ENCODE measurements around the gene PALD1.

PALD1 gene

DNA sequence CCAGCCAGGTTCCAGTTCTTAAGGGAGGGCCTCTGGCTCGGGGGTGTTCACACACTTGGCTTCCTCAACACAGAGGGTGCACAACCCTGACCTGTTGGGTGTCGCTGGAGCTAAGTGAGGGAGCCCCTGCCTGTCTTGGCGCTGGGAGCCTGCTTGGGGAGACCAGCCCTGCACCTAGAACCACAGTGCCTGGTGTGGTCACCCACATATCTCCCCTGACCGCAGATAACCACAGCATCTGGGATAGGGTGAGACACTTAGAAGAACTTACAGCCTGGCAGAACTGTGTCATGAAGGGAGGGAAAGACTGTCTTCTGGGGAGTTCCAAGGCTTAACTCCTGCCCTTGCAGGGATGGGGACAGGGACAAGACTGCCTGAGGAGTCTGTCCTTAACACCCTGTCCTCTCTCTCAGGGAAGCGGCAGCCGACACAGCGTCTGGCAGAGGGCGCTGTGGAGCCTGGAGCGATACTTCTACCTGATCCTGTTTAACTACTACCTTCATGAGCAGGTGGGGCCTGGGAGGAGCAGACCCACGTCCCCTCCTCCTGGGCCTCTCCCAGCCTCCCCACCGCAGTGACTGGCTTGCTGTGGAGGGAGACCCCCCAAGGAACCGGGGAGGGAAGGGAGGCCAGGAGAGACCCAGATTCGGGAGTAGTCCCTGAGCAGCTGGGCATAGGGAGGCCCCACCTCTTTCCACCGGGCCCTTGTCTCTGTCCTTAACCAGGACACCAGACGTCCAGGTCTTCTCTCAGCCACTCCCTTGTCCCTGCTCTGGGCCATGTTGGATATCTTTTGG is 59.0 kb downstream of the PALD1 start:
- peak; percentile 13 for DNase-seq

DNA sequence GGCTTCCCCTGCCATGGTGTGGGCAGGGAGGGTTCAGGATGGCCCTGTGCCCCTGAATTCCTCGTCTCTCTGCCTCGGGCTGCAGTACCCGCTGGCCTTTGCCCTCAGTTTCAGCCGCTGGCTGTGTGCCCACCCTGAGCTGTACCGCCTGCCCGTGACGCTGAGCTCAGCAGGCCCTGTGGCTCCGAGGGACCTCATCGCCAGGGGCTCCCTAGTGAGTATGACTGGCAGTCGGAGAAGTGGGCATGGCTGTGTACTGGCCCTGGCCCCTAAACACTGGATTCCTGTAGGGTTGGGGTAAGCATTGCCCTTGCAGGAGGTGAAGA is 59.6 kb downstream of the PALD1 start:
- no peak for DNase-seq

DNA sequence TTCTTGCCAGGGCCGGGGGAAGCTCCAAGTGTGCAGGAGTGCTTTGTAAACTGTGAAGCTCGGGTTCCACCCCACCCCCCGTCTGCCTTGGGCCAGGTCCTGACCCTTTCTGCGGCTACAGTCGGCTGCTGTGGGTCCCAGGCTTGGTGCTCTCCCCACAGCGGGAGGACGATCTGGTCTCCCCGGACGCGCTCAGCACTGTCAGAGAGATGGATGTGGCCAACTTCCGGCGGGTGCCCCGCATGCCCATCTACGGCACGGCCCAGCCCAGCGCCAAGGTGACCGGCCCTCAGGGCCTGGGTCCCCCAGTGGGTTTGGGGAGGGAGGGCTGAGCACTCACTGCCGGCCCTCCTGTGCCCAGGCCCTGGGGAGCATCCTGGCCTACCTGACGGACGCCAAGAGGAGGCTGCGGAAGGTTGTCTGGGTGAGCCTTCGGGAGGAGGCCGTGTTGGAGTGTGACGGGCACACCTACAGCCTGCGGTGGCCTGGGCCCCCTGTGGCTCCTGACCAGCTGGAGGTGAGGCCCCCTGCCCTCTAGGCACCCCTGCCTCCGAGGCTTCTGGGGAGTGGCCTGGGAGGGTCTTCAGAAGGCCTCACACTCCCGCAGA is 60.3 kb downstream of the PALD1 start:
- DNase-seq, result no peak

DNA sequence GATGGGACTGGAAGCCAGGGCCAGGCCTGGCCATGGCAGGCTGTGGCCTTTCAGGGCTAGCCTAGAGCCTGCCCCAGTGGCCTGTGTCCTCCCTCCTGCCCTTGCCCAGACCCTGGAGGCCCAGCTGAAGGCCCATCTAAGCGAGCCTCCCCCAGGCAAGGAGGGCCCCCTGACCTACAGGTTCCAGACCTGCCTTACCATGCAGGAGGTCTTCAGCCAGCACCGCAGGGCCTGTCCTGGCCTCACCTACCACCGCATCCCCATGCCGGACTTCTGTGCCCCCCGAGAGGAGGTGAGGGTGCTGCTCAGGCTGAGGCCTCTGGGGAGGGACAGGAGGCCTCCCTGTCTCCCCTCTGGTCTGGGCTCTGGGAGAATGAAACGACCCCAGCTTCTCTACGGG is 60.9 kb downstream of the PALD1 start:
- no peak for DNase-seq

DNA sequence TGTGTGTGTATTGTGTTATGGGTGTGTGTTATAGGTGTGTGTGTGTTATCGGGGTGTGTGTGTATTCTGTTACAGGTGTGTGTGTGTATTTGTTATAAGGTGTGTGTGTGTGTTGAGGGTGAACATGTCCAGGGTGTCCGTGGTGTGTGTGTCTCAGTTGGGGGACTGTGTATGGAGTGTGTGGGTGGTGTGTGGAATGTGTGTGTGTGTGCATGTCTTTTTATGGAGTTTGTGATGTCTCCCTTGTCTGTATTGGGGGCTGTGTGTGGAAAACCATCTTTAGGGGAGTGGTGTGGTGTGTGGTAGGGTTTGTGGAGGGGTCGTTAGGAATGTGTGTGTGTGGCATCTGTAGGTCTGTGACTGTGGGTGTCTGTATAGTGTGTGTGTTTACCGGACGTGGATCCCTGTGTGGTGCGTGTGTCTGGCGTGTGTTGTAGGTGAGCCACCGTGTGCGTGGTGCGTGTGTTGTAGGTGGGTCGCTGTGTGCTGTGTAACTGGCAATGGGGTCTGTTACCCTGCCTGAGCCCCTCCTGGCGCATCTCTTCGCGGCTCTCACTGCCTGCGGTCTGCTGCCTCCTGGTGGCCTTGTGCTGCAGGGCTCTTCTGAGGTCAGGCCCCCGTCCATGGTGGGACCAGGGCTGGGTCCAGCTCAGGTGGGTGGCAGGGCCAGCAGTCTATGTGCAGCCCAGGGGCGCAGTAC is 61.7 kb downstream of the PALD1 start:
- peak; percentile 12 for DNase-seq

DNA sequence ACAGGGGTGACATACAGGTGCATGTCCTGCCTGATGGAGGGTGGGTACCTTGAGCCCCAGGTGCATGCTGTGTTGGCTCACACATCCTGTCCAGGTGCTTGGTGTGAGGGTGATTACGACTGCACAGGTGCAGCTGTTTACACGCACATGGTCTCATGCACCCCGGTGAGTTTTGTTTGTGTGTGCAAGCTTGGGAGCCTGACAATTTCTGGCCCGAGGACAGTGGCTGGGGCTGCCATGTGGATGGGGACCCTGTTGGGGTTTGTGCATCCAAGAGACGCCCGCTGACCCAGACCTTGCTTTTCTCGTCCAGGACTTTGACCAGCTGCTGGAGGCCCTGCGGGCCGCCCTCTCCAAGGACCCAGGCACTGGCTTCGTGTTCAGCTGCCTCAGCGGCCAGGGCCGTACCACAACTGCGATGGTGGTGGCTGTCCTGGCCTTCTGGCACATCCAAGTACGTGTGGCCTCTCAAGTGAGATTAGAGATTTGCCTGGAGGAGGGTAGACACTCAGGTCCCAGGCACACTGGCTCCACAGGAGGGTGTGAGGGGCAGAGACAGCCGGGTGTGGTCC is 62.3 kb downstream of the PALD1 start:
- DNase-seq, result no peak

DNA sequence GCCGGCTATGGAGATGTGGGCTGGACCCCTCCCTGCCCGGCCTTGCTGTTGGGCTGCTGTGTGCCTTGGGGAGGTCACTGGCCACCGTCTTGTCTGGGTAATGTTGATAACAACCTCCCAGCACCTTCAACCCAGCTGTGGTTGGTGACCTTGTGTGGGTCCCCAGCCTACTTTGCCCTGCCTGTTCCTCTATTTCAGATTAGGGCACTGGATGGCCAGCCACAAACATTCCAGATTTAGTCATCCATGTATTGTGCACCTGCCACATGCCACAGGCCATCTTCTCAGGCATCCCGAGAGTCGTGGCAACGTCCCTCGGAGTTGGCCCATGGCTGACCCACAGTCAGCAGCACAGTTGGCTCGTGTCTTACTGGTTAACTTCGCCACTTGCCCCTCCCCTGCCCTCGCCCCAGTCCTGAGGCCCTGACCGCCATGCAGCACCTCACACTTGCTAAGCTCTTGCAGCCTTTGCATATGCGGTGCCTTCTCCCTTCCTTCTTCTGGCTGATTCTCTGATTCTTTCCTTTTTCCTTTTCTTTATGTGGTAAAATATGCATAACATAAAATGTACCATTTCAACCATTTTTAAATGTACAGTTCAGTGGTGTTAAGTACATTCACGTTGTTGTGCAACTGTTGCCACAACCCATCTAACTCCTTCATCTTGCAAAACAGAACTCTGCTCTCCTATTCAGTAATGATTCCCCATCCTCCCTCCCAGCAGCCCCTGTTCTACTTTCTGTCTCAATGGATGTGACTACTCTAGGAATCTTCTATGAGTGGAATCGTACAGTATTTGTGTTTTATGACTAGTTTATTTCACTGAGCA is 63.4 kb downstream of the PALD1 start:
- peak; percentile 14 for DNase-seq

DNA sequence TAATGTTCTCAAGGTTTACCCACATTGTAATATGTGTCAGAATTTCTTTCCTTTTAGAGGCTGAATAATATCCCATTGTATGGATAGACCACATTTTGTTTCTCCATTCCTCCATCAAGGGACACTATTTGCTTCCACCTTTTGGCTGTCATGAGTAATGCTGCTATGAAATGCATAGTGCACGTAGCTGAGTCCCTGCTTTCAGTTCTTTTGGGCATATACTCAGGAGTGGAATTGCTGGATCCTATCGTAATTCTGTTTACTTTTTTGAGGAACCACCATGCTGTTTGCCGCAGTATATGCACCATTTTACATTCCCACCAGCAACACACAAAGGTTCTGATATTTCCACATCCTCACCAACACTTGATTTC is 64.0 kb downstream of the PALD1 start:
- DNase-seq, result no peak

DNA sequence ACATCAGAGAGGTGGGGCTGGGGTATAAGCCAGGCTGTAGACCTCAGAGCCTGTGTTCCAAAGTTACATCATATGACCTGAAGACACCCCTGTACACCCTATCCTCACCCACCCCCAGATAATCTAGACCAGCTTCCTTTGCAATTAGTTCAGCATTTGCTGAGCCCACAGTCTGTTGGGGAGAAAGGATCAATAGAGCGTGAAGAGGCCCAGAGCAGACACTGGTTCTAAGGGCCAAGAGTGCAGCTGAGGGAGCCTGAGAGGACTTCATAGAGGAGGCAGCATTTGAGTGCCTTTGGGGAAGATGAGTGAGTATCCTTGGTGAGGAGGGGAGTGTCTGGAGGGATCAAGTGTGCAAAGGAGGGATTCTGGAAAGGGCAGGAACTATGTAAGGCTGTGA is 65.3 kb downstream of the PALD1 start:
- DNase-seq, result no peak

DNA sequence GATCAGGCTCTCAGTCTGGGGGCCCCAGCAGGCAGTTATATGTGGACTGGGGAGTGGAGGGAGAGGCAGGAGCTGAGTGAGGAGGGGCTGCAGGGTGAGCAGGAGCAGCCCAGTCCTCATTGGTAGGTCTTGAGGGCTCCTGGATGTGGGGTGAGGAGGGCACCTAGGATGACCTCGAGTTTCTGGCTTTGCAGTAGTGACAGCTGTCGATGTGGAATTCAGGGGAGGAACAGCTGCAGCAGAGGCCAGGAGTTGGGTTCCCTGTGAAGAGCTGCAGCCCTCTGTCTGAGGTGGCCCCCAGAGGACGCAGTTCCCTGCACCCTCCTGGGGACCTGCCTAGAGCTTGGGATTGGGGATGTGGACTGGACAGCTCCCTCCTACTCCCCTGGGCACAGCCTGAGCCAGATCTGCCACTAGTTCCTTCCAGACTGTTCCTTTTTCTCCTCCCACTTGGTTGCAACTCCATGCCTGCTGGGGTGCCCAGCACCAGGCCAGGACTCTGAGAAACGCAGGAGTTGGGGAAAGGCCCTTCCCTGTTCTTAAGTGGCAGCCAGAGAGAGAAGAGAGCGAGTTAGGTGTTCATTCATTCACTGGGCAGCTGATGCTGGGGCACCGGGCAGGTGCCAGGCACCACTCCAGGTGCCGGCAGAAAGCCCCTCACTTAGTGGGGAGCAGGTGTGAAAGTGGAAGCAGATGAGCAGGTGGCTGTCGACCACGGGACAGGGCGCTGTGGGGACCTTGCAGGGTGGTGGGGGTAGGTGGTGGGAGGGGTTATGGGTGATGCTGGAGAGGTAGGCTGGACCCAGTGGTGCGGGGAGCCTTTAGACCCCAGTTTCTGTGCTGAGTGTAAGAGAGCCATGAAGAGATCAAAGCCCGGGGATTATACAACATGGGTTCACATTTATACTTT is 66.1 kb downstream of the PALD1 start:
- DNase-seq, result no peak

DNA sequence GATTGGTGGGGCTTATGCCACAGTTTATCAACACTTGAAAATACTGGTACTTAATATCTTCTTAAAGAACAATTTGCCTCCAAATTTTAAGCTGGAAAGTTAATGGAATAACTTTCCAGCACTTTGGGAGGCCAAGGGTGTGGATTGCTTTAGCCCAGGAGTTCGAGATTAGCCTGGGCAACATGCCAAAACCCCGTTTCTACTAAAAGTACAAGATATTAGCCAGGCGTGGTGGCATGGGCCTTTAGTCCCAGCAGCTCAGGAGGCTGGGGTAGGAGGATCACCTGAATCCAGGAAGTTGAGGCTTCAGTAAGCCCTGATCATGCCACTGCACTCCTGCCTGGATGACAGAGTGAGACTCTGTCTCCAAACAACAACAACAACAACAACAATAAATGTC is 68.0 kb downstream of the PALD1 start:
- DNase-seq, result peak; percentile 38

DNA sequence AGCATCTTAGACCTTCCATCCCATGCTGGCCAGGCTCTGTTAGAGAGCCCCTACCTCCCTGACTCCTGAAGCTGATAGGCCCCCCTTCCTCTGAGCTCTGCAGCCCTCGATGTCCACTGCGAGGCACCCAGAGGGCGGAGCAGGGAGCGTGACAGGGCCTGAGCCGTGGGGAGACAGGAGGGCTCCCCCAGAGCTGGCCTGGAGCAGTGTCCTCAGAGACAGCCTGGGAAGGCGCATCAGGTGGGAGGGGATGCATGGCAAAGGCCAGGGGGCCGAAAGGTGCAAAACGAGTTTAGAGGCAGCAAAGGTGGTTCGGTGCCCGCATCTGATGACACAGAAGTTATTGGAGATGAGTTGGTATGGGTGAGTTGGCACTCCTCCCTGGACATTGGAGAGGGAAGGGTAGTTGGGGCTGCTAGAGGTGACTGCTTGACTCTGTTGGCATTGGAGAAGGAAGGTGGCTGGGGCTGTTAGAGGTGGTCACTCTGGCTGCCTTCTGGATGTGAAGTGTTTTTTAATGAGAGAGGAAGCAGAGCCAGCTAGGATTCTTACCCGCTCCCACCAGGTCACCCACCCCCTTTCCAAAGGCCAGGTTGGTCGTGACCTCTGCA is 70.9 kb downstream of the PALD1 start:
- DNase-seq, result no peak

DNA sequence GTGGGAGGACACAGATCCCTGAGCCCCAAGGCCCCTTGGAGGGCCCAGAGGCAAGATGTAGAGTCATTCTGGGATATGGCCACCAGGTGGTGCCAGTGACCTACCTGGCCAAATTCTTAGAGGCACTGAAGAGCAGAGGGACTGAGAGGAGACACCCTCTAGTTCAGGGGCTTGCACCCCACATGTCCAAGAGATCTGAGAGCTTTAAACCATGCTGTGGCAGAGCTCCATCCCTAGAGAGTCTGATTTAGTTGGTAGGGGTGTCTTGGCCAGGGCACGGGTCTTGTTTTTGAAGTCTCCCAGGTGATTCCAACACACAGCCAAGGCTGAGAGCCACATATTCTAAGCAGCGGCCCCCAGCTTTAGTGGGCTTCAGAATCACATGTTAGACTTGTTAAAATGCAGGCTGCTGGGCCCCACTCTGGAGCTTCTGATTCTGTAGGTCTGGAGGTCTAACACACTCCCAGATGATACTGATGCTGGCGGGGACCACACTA is 71.4 kb downstream of the PALD1 start:
- peak; percentile 75 for DNase-seq

DNA sequence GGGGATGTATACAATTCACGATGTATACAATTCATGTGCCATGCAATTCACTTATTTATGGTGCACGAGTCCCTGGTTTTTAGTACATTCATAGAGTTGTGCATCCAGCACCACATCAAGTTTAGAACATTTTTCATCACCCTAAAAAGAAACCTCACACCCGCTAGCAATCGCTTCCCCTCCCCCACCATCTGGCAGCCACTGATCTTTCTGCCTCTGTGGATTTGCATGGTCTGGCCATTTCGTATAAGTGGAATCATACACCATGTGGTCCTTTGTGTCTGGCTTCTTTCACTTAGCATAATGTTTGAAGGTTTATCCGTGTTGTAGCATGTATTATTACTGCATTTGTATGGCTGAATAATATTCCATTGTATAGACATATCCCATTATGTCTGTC is 71.9 kb downstream of the PALD1 start:
- DNase-seq, result no peak

DNA sequence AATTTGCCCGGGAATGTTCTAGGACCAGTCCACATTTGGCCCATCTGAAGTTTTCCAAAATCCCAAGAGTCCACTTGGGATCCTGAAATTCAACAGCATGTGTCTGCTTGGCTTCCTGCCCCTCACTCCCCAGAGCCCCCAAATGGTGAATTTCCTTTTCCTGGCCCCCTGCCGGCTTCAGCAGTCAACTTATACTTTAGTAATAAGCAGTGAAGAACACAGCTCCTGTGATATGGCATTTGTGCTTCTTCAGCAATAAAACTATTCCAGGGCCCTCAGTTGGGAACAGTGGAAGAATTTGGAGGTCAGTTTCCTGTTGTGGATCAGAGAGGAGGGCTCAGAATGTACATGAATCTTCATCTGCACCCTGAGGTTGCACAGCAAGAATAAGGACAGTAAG is 72.9 kb downstream of the PALD1 start:
- DNase-seq, result no peak

DNA sequence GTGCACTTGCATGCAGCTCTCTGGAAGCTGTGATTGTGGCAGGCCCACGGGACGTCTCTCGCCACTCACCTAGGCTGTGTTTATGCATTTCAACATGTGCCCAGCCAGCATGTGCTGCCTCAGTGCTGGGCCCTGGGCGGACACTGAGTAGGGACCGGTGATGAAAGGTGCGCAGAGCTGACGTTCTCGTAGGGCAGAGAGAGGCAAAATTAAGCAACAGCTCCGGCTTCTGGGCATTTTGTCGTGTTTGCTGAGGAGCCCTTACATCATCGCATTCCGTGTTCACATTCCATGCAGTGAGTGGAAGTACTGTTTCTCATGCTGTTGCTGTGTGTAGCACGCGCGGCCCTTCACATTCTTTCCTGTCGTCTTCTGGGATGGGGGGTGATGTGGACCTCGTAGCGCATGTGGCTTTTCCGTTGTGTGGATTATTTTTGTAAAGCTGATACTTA is 73.4 kb downstream of the PALD1 start:
- DNase-seq, result no peak

DNA sequence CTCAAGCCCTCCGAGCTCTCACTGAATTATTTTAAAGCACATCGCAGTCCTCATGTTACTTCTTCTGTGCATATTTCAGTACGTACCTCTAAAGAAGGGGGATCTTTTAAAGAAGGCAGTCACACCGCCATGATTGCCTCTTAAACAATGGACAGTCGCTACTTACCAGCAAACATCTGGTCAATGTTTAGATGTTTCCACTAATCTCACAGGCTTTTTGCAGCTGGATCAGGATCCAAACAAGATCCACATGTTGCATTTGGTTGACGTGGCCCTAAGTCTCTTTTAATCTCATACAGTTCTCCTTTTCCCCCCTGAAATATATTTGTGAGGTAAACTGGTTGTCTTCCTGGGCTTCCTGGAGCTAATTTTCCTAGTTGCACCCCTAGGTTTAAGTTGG is 74.0 kb downstream of the PALD1 start:
- DNase-seq, result no peak

DNA sequence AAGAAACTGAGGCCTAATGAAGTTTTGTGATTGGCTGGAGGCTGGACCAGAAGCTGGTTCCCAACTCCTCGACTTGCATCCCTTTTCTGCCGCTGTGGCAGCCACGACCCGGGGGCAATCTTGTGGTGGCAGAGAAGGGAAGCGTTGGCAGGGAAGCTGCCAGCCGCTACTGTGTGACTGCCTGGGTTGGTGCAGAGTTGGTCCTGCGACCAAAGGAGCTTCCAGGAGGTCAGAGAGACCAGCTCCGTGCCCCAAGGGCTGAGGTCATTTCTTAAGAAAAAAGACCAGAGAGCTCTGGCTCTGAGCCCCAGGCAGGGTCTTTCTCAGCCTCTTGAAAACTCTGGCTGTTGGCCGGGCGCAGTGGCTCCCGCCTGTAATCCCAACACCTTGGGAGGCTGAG is 76.8 kb downstream of the PALD1 start:
- DNase-seq, result no peak

DNA sequence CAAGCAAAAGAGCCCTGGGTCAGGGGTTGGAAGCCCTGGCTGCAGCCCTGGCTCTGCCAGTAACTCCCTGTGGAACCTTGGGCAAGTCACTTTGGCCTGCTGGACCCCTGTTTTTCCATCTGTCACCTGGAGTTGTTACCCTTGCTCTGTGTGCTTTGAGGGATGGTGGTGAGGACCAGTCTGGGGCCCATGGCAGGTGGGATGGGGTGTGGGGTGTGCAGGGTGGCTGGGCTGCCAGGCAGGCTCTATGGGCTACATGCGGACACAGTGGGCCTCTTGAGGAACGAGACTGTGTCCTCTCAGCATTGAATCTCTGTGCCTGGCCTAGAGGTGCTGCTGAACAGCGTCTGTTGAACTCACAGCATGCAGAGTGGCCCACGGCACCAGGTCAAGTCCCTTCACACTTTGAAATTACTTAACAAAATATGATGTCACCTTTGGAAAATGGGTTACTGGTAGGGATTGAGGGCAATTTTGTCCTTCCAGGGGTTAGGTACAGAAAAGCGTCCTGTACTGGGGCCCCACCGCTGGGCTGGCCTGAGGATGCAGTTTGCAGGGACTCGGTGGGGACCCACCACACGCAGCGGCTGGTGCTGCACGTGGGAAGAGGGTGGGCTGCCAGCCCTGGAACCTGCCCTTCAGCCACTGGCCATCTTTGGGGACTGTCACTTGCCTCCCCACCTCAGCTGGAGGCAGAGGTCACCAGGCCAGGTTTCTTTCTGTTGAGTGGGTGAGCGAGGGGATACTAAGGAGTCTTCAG is 78.7 kb downstream of the PALD1 start:
- DNase-seq, result no peak

DNA sequence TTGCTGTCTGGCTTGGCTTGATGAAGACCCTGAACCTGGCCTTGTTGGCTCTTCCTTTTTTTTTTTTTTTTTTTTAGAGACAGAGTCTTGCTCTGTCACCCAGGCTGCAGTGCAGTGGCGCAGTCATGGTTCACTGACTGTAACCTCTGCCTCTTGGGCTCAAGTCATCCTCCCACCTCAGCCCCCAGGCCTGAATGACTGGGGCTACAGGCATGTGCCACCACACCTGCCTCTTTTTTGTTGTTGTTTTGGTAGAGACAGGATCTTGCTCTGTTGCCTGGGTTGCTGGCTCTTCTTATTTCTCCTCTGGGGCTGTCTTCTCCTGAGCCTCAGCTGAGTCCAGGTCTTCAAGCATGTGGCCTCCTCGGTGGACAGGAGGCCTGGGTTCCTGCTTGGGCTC is 79.3 kb downstream of the PALD1 start:
- no peak for DNase-seq

DNA sequence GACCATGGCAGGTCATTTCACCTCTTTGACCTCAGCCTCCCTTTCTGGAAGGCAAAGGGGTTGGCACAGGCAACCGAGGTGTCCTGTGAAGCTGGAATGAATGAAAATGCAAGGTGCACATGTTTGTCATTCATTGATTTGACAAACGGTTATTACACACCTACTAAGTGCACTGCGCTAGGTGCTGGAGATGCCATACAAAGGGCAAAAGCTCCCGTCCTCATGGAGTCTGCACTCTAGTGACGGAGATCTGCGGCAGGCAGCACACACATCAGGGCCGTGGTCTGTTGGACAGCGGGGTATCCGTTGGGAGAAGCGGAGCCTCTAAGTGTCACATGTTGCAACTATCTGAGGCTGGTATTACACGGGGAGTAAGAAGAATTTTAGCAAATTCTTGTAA is 79.7 kb downstream of the PALD1 start:
- DNase-seq, result no peak

Measured in hematopoietic multipotent progenitor cell treated with erythropoietin and hydrocortisone succinate and interleukin-3 and kit ligand, for 8 days (in vitro differentiated cells).